ELR (cell line): ENCODE results near the gene SART3.
"Not testable (repeated sequence)": the region's sequence is repeated elsewhere in the genome, so short reads cannot be mapped to it uniquely, and the experiment has no call there.

Source experiments
- DNase-seq: peaks from one replicate; pipeline ENCODE4 v3.0.0-alpha.2; 2015; ENCODE audit warnings: low read depth

SART3 gene

GRCh38 chr12:108578813-108579212 is 17.8 kb upstream of the SART3 start:
- no peak for DNase-seq

- DNase-seq = no peak
Observed at GRCh38 chr12:108578264-108578663, 17.3 kb upstream of the SART3 start.

- no peak for DNase-seq
Observed at GRCh38 chr12:108577458-108577857, 16.5 kb upstream of the SART3 start.

DNA sequence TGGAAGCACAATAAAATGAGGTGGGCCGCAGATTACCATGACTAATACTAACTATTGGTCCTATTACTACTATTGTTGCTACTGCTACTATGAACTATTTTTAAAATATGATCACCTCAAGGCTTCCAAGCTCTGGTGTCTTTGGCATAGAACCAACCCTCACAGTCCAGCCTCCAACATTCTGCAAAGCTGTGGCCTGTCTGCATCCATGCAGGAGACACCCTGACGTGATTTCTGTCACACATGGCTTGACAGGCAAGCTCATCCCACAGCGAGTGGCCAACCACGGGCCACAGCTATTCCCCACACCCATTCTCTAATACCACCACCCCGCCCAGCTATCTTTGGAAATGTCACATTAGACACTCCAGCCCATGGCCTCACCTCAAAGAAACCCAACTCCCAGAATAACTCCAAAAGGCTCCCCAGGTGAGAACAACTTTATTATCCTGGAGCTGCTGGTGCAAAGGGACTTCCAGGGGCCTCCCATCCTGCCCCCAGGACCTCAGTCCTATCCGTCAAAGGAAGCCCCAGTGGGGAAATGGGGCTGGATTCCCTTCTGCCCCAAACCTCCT is 15.8 kb upstream of the SART3 start:
- no peak for DNase-seq

- no peak for DNase-seq
Observed at GRCh38 chr12:108575199-108575912, 14.4 kb upstream of the SART3 start.

GRCh38 chr12:108574276-108574675 is 13.3 kb upstream of the SART3 start:
- DNase-seq = not testable (repeated sequence)

- DNase-seq = no peak
Observed at GRCh38 chr12:108573317-108573716, 12.3 kb upstream of the SART3 start.

- peak; percentile 24 for DNase-seq
Observed at GRCh38 chr12:108572166-108572790, 11.3 kb upstream of the SART3 start.

DNA sequence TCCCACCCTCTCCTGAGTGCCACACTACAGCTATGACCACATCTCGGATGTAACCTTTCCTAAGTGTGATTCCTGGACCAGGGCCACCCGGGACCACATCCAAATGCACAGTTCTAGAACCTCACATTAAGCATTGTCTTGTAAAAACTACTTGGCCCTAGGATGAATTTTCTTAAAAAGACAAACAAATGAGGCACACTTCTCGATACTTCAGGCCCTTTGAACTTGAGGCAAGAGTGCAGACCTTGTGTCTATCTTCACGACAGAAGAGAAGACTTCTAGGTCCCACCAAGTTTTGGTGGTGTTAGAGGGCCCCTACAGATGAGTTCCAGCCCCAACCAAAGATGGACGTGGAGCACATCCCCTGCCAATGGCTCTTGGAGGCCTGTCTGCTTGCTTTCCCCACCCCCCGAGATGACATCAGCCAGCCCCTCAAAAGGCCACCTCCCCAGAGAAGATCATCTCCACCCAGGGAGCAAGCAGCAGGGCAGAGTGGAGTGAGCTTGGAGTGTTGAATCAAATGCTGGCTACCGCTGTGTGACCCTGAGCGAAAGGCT is 10.7 kb upstream of the SART3 start:
- DNase-seq = no peak

DNA sequence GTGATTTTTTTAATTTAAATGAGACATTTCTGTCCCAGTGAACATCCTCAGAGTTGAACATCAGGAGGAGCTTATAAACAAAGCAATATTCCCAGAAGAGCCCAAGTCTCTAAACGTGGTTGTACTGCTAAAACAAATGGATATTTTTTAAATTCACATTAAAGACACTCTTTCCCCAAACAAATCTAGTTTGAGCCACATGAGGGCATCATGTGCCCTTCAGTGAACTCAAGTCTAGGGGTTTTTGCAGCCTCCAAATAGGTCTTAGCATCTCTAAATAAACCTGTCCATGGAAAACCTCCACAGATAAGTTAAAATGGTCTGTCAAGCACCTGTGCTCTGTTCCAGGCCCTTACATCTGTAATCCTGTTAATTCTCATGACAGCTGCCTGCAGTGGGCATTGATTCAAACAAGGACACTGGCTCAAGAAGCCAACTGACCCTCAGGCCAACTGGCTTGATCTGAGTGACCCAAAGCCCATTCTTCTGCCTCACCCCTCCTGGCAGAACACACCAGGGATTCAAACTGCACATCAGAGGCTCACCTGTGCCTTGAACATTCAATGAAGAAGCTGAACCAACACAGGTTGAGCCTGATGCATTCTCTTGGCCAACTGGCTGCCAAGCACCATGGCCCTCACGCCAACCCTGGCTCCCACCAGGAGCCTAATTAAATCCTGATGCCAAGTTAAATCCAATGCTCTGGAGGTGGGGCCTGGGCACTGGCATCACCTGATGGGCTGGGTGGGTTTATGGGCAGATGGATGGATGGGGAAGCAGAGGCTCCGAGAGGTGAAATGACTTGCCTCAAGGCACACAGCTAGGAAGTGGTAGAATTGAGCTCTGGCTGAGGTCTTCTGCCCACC is 10.0 kb upstream of the SART3 start:
- peak; percentile 70 for DNase-seq

DNA sequence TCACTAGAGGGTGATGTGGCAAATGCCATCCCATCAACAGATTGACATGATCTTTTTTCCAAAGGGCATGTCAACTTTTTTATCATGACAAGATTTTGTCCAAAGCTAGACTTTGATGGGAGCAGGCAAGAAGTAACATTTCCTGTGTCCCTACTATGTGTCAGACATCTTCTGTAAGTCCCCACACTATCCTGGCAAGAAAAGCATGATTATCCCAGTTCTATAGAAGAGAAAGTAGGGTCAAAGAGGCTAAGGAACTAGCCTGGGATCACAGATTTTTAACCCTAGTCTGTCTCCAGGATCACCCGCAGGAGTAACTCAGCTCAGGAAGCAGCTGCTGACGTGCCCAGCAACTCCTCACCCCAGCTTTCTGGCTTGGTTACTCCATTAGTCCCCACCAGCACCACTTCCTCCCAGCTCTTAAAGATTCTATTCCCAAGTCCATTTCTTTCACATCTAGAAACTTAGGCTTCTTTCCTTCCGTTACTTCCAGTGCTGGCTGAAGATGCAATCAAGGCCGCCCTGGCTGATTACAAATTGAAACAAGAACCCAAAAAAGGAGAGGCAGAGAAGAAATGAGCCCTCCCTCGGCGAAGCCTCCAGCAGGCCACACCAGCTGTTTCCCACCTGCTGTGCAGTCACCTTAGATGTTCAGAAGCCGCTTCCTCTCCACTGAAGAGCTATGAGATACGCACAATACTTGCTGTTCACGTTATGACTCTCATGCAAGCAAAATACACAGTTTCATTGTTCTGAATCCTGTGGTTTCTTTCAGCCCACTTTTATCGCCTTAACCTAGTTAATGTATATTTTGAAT is 7.6 kb upstream of the SART3 start:
- DNase-seq = no peak

GRCh38 chr12:108567406-108568337 is 6.7 kb upstream of the SART3 start:
- no peak for DNase-seq

GRCh38 chr12:108566452-108566851 is 5.5 kb upstream of the SART3 start:
- DNase-seq = no peak

DNA sequence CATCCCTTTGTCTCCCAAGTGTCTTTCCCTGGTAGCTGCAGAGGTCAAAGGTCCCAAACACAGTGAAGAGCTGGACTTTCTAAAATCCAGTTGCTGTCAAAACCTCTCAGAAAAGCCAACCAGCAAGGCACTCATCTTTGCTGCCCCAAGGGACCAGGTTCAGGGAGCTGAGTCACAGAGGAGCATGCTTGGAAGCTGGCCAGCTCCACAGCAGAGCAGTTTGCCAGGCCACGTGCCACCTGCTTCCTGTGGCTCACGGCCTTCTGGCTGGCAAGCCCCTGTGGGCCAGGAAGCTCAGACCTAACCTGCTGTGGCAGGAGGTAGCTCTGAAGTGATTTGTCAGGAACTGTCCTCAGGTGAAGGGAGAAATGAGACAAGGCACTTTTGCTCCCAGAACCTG is 5.0 kb upstream of the SART3 start:
- DNase-seq = peak; percentile 86

GRCh38 chr12:108565146-108565545 is 4.2 kb upstream of the SART3 start:
- DNase-seq = no peak

DNA sequence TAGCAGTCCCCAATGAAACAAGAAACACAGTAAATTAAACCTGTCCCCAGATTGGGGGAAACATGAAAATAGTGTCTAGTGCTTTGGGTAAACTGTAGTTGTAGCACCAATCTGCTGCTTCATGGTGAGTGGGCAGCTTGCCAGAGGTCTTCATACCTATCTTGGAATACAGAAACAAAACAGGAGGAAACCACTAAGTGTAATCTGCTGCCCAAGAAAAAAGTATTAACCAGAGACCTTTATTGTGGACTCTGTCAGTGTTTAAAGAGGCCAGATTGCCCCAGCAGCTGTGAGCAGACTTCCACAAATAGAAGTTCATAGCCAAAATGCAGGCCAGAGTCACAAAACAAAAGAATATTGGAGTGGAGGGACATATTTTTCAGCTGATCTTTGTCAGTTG is 3.8 kb upstream of the SART3 start:
- DNase-seq = no peak

DNA sequence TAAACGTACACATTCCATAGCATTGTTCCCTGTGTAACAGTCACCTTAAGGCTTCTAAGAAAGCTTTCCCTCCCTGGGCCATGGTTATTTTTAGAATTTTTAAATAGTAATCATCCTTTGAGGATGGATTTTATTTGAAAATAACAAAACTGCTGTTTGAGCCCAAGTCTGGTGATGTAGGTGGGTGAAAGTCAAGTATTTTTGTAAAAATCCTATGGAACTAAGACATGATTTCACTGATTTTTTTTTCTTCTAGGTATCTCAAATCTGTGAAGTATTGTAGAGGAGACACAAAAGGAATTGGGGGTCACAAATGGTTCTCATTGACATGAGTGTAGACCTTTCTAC is 2.8 kb upstream of the SART3 start:
- no peak for DNase-seq

GRCh38 chr12:108563136-108563803 is 2.3 kb upstream of the SART3 start:
- peak; percentile 93 for DNase-seq

- peak; percentile 97 for DNase-seq
Observed at GRCh38 chr12:108562348-108563135, 1.6 kb upstream of the SART3 start, which contains the start of gene ISCU. Gene ISCU, plus strand, starts transcription at chr12:108562596. Its CDS starts 27 bp downstream, at chr12:108562623.
